Activated T-helper 9 cell treated with anti-CD3 and anti-CD28 coated beads, Interleukin-2, amount 50 U/mL, for 16 hours (primary cell): ENCODE data around the gene ZNF521.

Source experiments
- DNase-seq: peaks from one replicate; pipeline ENCODE4 v3.0.0-alpha.2; 2020; ENCODE audit warnings: low read depth

Gene ZNF521

DNA sequence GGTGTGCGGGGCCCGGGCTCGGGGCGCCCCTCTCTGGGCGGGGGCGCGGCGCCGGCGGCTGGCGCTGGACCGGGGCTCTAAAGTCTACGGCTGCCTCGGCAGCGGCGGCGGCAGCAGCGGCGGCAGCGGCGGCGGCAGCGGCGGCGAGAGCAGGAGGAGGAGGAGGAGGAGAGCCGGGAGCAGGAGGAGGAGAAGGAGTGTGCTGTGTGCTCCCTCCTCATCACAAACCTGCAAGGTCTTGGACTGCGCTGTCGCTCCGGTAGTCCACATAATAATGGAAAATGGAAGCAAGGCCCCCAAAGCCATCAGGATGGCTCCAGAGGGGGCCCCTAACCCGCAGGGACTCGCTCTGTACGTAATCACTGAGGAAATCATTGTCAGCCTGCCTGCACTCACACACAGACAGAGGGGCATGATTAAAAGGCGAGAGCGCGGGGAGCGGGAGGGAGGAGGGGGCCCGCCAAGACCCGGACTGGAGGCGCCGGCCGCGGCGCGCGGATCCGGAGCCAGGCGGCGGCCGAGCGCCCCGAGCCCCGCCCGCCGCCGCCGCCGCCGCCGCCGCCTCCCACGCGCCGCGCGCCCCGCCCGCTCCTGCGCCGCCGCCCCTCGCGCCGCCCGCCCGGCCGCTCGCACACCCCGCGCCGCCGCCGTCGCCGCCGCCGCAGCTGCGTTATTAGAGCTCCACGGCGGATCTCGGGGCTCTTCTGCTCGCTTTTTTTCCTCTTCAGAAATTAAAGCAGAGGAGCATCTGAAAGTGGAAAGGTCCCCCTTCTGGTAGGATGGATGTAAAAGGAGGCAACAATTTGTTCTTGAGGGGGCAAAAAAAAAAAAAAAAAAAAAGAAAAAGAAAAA is at the start of gene ZNF521:
ZNF521 (minus strand) TSS at position 390 of the 852 bp plus-strand sequence. CDS start 1,220 bp downstream, outside the sequence.
- DNase-seq, result no peak

- DNase-seq, result no peak
Observed at GRCh38 chr18:25399554-25399953, 47.6 kb upstream of the ZNF521 start.

- no peak for DNase-seq
Observed at GRCh38 chr18:25392192-25392591, 40.2 kb upstream of the ZNF521 start.

- no peak for DNase-seq
Observed at GRCh38 chr18:25373432-25374179, 21.6 kb upstream of the ZNF521 start.

- DNase-seq, result no peak
Observed at GRCh38 chr18:25370391-25370790, 18.4 kb upstream of the ZNF521 start.

GRCh38 chr18:25365242-25365641 is 13.3 kb upstream of the ZNF521 start:
- DNase-seq, result no peak

GRCh38 chr18:25364732-25365131 is 12.8 kb upstream of the ZNF521 start:
- no peak for DNase-seq

DNA sequence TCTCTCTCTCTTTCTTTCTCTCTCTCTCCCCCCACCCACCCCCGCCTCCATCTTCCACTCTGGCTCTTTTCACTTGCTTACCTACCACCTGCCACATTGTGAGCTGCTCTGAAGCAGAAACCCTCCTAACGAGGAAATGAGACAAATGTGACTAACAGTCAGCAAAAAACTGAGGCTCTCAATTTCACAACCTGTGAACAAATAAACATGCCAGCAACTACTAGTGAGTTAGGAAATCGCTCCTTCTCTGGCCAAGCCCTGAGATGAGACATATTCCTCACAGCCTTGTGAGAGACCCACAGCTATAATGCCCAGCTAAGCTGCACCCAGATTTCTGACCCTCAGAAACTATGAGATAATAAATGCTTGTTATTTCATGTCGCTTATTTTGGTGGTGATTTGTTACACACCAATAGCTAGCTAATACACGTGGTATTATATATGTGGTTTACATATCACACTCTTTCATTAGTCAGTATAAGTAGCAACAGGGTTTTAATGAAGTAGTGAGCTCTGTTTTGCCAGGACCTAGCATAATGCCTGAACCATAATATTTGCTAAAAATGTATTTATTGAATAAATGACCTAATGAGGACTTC is 8.4 kb upstream of the ZNF521 start:
- no peak for DNase-seq

DNA sequence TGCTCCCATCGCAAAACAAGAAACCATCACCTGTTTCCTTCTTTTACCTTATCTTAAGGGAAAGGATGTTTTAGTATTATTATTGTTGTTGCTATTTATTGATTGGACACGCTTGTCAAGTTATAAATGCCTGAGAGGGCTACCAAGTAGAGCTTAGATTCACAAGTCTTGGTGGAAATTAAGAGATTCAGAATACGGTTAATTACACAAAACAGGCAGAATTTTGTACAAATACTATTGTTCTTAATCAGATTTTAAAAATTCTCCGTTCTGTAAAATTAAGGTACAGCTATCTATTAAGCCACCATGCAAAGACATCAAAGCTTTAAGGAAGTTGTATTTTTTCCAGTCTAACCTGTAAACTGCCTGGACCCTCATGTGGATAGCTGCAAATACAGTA is 1.1 kb upstream of the ZNF521 start:
- no peak for DNase-seq

- no peak for DNase-seq
Observed at GRCh38 chr18:25352629-25353005, 651 bp upstream of the ZNF521 start.

GRCh38 chr18:25351280-25351775 is 638 bp downstream of the ZNF521 start:
- no peak for DNase-seq

- DNase-seq, result no peak
Observed at GRCh38 chr18:25350489-25351251, 1.3 kb downstream of the ZNF521 start.

DNA sequence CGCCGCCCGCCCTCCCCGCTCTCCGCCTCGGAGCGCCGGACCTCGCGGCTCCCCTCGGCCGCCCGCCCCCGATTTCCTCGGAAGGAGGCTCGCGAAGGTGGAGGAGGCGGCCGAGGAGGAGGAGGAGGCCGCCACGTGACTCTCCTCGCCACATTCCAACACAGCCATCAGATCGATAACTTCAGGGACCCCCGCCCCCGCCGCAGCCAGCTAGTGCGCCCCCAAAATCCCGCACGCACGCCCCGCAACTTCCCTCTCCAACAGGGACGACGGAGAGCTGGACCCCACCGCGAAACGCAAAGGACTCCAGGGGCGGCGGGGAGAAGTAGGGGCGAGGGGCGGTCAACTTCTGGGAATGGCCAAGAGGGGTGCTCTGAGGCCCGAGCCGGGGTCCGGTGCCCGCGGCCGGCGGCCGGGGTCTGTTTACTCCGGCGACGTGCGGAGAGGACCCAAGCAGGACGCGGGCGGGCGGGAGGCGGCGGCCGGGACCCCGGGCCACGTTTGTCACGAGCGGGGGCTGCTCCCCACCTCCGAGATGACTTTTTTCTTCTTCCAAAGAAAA is 2.0 kb downstream of the ZNF521 start:
- DNase-seq, result no peak

GRCh38 chr18:25349131-25349925 is 2.6 kb downstream of the ZNF521 start:
- no peak for DNase-seq

- DNase-seq, result no peak
Observed at GRCh38 chr18:25348386-25349130, 3.4 kb downstream of the ZNF521 start.

GRCh38 chr18:25346561-25346960 is 5.4 kb downstream of the ZNF521 start:
- no peak for DNase-seq

- no peak for DNase-seq
Observed at GRCh38 chr18:25345081-25345866, 6.7 kb downstream of the ZNF521 start.

DNA sequence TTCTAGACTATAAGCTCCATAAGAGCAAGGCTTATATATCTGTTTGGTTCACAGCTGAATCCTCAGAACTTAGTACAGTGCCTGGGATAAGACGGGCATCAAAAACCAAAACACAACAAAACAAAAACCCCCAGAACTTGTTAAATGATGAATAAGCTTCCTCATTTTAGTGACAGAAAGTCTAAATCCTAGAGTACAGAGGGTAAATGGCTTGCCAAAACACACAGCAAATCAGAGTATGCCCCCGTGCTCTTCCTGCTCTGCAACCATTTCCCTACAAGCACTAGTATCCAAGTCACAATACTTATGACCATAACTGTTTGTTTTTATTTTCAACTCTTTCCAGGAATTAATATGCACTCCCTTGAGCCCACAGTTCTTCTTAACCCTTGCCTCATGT is 10.1 kb downstream of the ZNF521 start:
- no peak for DNase-seq

GRCh38 chr18:25340762-25341161 is 11.2 kb downstream of the ZNF521 start:
- DNase-seq, result no peak
